Spinal cord (tissue), 10 donors: Measurements from ENCODE around the gene NAP1L5. TPM values are rescaled to one million over a fixed set of nuclear protein-coding genes. Genes with fewer than 3 reads are reported as not detected.

Experiments
- DNase-seq, 6 donors: peaks; one replicate each; pipeline versions ENCODE4 v3.0.0 to v3.0.0-alpha.2; 2013 to 2015; ENCODE audit warnings: low spot score in 6 of 6, low read depth in 4 of 6
- H3K27ac ChIP-seq: one replicate; pipeline ENCODE4 v1.5.1; 2013; ENCODE audit warnings: low read depth, low read length, control low read depth
- H3K27me3 ChIP-seq: one replicate; pipeline ENCODE4 v1.6.1; 2013; ENCODE audit warnings: low read length; ENCODE audit not compliant: control insufficient read depth, insufficient read depth
- H3K36me3 ChIP-seq: one replicate; pipeline ENCODE4 v1.6.1; 2013; ENCODE audit warnings: low read length; ENCODE audit not compliant: control insufficient read depth, insufficient read depth
- H3K4me1 ChIP-seq: one replicate; pipeline ENCODE4 v1.6.1; 2013; ENCODE audit warnings: low read length; ENCODE audit not compliant: control insufficient read depth, insufficient read depth
- H3K4me3 ChIP-seq: one replicate; pipeline ENCODE4 v1.5.1; 2013; ENCODE audit warnings: low read depth, low read length, control low read depth
- H3K9me3 ChIP-seq: one replicate; pipeline ENCODE4 v1.6.1; 2013; ENCODE audit warnings: low read length; ENCODE audit not compliant: control insufficient read depth, insufficient read depth
- WGBS: methylation state at CpG from one replicate; pipeline ENCODE4 v1.1.5; 2013; ENCODE audit warnings: missing lambda C conversion rate; ENCODE audit not compliant: insufficient coverage; 5-methylcytosine and 5-hydroxymethylcytosine counted together
- polyA plus RNA-seq, 2 donors: library from polyadenylated mRNA; unstranded; fragments of 120-200 nt; gene quantifications; one replicate each; pipeline ENCODE4 v1.2.1, GENCODE V29; 2013; ENCODE audit not compliant: insufficient read length in 2 of 2
- small RNA-seq: library from RNA; depleted of rRNA; stranded (forward); fragments of <200 nt; gene quantifications from one replicate; pipeline ENCODE3, GENCODE V24; 2014; ENCODE audit warnings: low replicate concordance
- total RNA-seq, 2 donors: library from RNA; depleted of rRNA in 1 of 2; stranded (reverse); fragments of 120-200 nt in 1 of 2; fragments of >200 nt in 1 of 2; gene quantifications; one replicate each; pipeline versions ENCODE4 v1.2.3 to v1.2.4, GENCODE V29; 2013 to 2014
- donor health status: healthy.

Gene NAP1L5
- total and polyA plus RNA-seq, 4 donors, result 37.7 to 255 (median 183) TPM

- H3K4me1 ChIP-seq, result peaks cover 3% of the 10 kb centered on the region
- WGBS, result 21% methylated on average over 2 of the region's 4 CpGs
- no peaks in the 10 kb centered on the region for H3K27me3 ChIP-seq
- H3K36me3 ChIP-seq, result no peaks in the 10 kb centered on the region
- H3K27ac ChIP-seq, result no peak overlapping the region
- no peaks in the 10 kb centered on the region for H3K9me3 ChIP-seq
- no peak overlapping the region for H3K4me3 ChIP-seq
- peak; percentile 13 to 69 (median 25) for DNase-seq
These were observed 38.4 kb downstream of the NAP1L5 start for GRCh38 chr4:88659055-88659889.

DNA sequence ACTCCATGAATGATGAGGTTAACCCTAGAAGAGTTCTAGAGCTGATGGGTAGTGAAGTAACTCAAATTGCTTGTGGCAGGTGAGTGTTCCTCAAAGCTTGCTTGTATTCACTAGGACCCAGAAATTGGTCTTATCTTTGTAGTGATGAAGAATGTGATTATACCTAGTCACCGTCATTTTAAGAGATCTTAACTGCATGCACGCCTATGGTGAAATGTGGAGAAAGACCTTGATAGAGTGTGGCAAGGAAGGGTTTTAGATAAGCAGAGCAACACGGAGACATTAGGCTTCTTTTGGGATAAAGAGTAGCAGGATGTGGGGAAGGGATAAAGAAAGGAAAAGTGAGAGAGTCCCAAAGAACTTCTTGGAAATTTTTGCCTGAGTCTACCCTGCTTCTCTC lies 42.4 kb downstream of the NAP1L5 start:
- DNase-seq, result no peak
- H3K36me3 ChIP-seq, result no peaks in the 10 kb centered on the region
- H3K27me3 ChIP-seq, result no peaks in the 10 kb centered on the region
- H3K27ac ChIP-seq, result no peak overlapping the region
- H3K4me1 ChIP-seq, result peaks cover 3% of the 10 kb centered on the region
- H3K9me3 ChIP-seq, result no peaks in the 10 kb centered on the region
- no peak overlapping the region for H3K4me3 ChIP-seq
- WGBS, result 82% methylated on average over 3 of the region's 3 CpGs

DNA sequence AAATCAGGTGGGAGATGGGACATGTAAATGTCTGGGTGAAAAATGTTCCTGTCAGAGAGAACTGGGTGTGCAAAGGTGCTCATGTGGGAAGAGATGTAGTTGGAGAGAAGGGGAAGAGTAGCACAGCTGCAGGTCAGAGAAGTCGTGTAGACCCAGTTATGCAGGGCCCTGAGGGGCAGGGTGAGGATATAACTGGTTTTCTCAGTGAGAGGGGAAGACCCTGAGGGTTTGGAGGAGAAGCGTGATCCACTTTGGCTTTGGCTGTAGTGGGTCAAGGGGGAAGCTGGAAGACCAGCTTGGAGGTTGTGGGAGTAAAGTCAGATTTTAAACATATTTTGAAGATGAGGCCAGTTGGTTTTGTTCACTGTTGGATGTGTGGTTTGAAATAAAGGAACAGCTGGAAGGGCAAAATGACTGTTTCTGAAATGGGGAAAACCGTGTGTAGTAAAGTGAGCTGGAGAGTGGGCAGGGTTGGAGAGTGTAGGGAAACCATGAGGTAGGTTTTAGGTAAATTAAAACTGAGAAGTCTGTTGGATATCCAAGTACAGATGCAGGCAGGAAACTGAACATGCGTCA lies 44.2 kb downstream of the NAP1L5 start:
- 85% methylated on average over 4 of the region's 4 CpGs for WGBS
- Histone ChIP-seq H3K9me3 (no peaks in the 10 kb centered on the region), H3K27me3 (no peaks in the 10 kb centered on the region), H3K4me1 (peaks cover 6% of the 10 kb centered on the region), H3K36me3 (no peaks in the 10 kb centered on the region), H3K4me3 (no peak overlapping the region), H3K27ac (no peak overlapping the region)
- no peak for DNase-seq

DNA sequence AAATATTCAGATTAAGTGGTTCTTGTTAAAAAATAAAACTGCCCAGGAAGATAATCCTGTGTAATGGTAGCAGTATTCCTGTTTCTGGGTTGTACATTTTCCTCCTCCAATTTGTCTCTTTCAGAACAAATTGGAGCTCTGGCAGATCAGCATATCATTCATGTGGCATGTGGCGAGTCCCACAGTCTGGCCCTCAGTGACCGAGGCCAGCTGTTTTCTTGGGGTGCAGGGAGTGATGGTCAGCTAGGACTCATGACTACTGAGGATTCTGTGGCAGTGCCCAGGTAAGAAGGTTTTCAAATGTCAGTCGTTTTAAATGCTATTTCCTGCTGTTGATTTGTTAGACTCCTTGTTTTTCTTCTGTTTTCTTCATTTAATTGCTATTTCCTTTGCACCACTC lies 47.9 kb downstream of the NAP1L5 start:
- Histone ChIP-seq H3K4me1 (peaks cover 2% of the 10 kb centered on the region), H3K27me3 (no peaks in the 10 kb centered on the region), H3K27ac (no peak overlapping the region), H3K36me3 (no peaks in the 10 kb centered on the region), H3K4me3 (no peak overlapping the region), H3K9me3 (no peaks in the 10 kb centered on the region)
- no peak for DNase-seq
- WGBS, result 81% methylated on average over 2 of the region's 3 CpGs

DNA sequence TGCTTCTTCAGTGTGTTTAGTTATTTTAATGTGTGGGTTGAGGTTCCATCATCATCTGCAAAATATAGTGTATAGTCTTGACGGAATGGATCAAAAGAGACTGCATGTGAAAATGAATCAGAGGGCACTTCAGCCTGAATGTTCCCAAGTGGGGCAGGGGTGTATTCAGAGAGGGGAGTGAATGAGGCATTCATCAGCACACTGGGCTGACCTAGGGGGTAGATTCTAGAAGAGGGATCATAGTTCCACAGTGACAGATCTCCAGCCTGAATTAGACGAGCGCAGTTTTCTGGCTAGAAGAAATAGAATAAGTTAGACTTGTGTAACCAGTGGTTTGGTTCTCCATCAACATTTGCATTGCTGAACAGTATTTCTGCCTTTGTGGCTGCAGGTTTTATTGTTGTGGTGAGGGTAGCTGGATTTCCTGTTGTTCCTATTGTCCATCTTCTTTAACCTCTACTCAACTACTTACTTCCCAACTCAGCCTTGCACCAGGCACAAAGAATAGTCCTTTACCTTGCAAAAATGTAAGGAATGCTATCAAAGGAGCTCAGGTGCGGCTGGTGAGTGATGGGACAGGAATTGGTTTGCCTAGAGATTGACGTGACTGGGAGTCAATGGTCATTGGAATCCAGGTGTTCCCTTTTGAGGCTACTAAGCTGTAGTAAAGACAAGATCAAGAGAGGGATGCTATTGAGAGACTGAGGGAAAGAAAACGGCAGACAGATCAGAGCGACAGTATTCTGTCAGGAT lies 50.9 kb downstream of the NAP1L5 start:
- Histone ChIP-seq H3K9me3 (peaks cover 8% of the 10 kb centered on the region), H3K4me1 (peaks cover 2% of the 10 kb centered on the region), H3K27ac (no peak overlapping the region), H3K27me3 (no peaks in the 10 kb centered on the region), H3K36me3 (no peaks in the 10 kb centered on the region), H3K4me3 (no peak overlapping the region)
- DNase-seq, result no peak
- 94% methylated on average over 6 of the region's 7 CpGs for WGBS

GRCh38 chr4:88645994-88646393 lies 51.6 kb downstream of the NAP1L5 start:
- Histone ChIP-seq H3K27ac (no peak overlapping the region), H3K4me1 (peaks cover 2% of the 10 kb centered on the region), H3K27me3 (no peaks in the 10 kb centered on the region), H3K4me3 (no peak overlapping the region), H3K36me3 (no peaks in the 10 kb centered on the region), H3K9me3 (peaks cover 8% of the 10 kb centered on the region)
- WGBS, result 100% methylated on average over 1 of the region's 1 CpG
- DNase-seq, result no peak

Small RNA genes within 50 kb of the gene (small RNA-seq; reads per million reads assigned to genes)
- gene RF02115 (not detected), gene RNU6-33P (0.08 reads per million)

Other genes with a start within 250 kb of the NAP1L5 start
- 1 to 10 TPM; 6.7 to 6.8 TPM for gene HERC5, start 240.7 kb downstream of the NAP1L5 start, total RNA-seq
- gene HERC5, start 240.7 kb downstream of the NAP1L5 start, polyA plus RNA-seq, result 1 to 10 TPM; 2.8 to 3.0 TPM
- 100 to 1,000 TPM in 1 of 2 donors, 10 to 100 TPM in 1; 97.8 to 106 TPM for gene PYURF, start 174.1 kb downstream of the NAP1L5 start, total RNA-seq
- 100 to 1,000 TPM; 123 to 138 TPM for gene PYURF, start 174.1 kb downstream of the NAP1L5 start, polyA plus RNA-seq
- gene HERC3, start 105.3 kb downstream of the NAP1L5 start, total RNA-seq, result 10 to 100 TPM; 20.1 to 45.8 TPM
- gene HERC3, start 105.3 kb downstream of the NAP1L5 start, polyA plus RNA-seq, result 10 to 100 TPM; 22.5 to 27.1 TPM